ENCODE measurements around the gene PREP.

DNA sequence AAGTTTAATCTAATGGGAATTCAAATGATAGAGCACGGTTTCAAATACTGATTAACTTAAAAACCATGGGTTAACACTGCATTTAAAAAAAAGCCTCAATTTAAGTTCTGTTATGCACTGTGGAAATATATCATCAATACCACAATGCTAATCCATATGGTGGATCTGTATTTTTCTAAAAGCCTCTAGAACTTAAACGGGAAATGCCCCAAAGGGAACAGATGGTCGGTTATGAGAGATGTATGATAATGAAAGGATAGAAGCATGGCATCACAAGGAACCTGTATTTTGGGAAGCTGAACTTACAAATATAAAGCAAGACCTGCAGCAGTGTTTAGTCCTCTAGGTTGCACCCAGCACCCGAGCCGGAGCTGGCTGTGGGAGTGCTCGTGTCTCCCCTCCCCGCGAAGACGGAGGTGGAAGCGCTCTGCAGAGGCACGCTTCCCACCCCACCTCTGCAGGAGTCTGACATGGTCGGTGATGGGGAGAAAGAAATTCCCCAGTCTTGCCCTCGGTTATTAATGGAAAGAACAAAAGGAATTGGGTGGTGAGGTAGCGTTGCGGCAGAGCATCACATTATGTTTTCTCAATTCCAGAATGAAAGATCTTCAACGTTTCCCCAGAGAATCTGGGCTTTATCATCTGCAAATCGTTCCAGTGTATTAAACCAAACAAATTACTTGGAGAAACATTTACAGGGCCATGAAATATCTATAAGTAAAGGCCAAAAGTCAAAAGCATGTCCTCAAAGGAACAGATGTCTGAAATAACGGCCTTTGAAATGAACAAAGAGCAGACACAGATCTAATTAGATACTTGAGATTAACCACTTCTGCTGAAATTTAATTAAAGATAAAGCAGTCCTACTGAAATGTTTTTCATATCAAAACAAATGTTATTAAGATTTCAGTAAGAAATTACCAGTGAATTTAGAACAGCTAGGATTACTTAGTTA is 120.0 kb downstream of the PREP start:
- TF ChIP-seq, protein P1, sequence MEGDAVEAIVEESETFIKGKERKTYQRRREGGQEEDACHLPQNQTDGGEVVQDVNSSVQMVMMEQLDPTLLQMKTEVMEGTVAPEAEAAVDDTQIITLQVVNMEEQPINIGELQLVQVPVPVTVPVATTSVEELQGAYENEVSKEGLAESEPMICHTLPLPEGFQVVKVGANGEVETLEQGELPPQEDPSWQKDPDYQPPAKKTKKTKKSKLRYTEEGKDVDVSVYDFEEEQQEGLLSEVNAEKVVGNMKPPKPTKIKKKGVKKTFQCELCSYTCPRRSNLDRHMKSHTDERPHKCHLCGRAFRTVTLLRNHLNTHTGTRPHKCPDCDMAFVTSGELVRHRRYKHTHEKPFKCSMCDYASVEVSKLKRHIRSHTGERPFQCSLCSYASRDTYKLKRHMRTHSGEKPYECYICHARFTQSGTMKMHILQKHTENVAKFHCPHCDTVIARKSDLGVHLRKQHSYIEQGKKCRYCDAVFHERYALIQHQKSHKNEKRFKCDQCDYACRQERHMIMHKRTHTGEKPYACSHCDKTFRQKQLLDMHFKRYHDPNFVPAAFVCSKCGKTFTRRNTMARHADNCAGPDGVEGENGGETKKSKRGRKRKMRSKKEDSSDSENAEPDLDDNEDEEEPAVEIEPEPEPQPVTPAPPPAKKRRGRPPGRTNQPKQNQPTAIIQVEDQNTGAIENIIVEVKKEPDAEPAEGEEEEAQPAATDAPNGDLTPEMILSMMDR (IDR thresholded peaks at IDR 0.05) = no peak
- no peak for TF ChIP-seq POLR2A (IDR thresholded peaks at IDR 0.05)
